IPS-11a (cell line): ENCODE measurements around the gene CDY1.
"Not testable (repeated sequence)": the region's sequence is repeated elsewhere in the genome, so short reads cannot be mapped to it uniquely, and the experiment has no call there.

Experiments used
- H3K4me3 ChIP-seq: one replicate; pipeline ENCODE4 v1.5.1; 2013; ENCODE audit warnings: low read depth, low read length, control low read depth

Gene CDY1, protein sequence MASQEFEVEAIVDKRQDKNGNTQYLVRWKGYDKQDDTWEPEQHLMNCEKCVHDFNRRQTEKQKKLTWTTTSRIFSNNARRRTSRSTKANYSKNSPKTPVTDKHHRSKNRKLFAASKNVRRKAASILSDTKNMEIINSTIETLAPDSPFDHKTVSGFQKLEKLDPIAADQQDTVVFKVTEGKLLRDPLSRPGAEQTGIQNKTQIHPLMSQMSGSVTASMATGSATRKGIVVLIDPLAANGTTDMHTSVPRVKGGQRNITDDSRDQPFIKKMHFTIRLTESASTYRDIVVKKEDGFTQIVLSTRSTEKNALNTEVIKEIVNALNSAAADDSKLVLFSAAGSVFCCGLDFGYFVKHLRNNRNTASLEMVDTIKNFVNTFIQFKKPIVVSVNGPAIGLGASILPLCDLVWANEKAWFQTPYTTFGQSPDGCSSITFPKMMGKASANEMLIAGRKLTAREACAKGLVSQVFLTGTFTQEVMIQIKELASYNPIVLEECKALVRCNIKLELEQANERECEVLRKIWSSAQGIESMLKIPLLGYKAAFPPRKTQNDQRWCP

GRCh38 chrY:25621817-25622216 lies at the start of gene CDY1:
TSS of gene CDY1 (plus strand) at chrY:25622117. CDS start at chrY:25622443, 326 bp downstream.
- H3K4me3 ChIP-seq: not testable (repeated sequence)

DNA sequence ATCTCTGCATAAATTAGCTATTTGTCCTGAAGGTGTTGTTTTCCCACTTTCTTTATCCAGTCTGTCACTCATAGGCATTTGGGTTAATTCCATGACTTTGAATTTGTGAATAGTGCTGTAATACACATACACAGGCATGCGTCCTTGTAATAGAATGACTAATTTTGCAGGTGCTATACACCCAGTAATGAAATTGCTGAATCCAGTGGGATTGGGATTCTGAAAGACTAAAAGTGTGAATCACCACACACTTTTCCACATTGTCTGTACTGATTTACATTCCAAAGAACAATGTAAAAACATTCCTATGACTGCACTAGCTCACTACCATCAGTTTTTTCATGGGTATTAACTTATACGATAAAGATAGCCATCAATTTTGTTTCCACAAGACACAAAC lies 28.6 kb upstream of the CDY1 start:
- H3K4me3 ChIP-seq: not testable (repeated sequence)

DNA sequence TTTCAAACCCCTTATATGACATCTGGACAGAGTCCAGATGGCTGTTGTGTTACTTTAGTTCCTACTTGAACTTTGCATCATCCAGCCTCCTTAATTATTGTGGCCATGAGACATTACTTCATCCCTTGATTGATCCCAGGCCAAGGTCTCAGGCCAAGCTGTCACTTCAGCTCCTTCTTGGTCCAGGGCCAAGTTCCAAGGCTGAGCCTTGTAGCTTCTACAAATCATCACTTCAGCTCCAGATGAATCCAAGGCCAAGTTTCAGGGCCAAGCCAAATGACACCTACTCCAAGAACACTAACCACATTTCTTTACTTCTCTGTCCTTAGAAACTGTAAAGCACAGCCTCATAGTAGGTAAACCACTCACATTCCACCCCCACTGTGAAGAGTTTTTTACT lies 1.7 kb upstream of the CDY1 start:
- H3K4me3 ChIP-seq: not testable (repeated sequence)

DNA sequence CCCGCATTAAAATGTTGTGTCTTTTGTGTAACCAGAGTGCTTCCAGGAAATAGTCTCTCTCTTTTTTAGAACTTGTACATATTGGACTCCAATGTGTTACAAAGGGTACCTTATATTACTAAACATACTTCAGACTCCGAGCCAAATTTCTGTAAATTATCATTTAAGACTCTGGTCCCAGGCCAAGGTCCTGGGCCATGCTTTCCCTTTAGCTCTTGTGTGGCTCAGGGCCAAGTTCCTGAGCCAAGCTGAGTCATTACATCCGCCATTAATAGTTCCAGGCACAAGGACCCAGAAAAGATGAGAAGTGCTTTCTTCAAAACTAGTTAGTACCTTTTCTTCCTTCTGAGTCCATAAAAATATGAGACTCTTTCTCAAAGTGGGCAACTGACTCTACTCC lies 4.6 kb downstream of the CDY1 start:
- not testable (repeated sequence) for H3K4me3 ChIP-seq

- H3K4me3 ChIP-seq: not testable (repeated sequence)
These were observed 8.6 kb downstream of the CDY1 start for GRCh38 chrY:25630383-25631112.

DNA sequence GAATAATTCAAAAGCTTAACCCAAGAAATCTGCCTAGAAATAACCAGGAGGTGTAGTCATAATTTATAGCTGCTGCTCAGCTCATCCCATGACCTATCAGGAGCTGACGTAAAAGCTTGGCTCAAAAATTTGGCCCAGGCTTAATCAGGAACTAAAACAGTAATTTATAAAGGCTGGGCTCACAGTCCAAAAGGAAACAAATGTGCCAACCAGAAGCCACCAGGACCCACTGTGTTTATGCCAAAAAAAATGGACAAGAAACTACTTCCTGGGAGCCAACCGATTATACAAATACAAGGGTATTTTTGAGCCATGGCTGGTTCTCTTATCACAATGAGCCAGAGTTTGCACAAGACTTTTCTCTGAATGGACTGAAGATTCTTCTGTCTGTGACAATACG lies 17.9 kb downstream of the CDY1 start:
- H3K4me3 ChIP-seq: not testable (repeated sequence)

GRCh38 chrY:25643024-25643915 lies 21.4 kb downstream of the CDY1 start:
- not testable (repeated sequence) for H3K4me3 ChIP-seq
